IPS DF 6.9 (cell line): ENCODE measurements around the gene TBC1D22A.

Experiments used
- DNase-seq: peaks from one replicate; pipeline ENCODE4 v3.0.0-alpha.2; 2013; ENCODE audit warnings: low read depth, low spot score
- H3K27ac ChIP-seq: one replicate; pipeline ENCODE4 v1.5.1; 2013; ENCODE audit warnings: low read length, control low read depth
- H3K27me3 ChIP-seq: 2 replicates; pipeline ENCODE4 v1.6.1; 2013; ENCODE audit warnings: mild to moderate bottlenecking, low read length; ENCODE audit not compliant: control insufficient read depth, insufficient read depth
- H3K36me3 ChIP-seq: 2 replicates; pipeline ENCODE4 v1.6.1; 2013; ENCODE audit warnings: low read length; ENCODE audit not compliant: control insufficient read depth, insufficient read depth
- H3K4me1 ChIP-seq: 2 replicates; pipeline ENCODE4 v1.6.1; 2013; ENCODE audit warnings: low read length; ENCODE audit not compliant: control insufficient read depth, insufficient read depth
- H3K4me3 ChIP-seq: 2 replicates; pipeline ENCODE4 v1.5.1; 2013; ENCODE audit warnings: mild to moderate bottlenecking, low read length
- H3K9me3 ChIP-seq: 2 replicates; pipeline ENCODE4 v1.6.1; 2013; ENCODE audit warnings: low read length, inconsistent platforms; ENCODE audit not compliant: control insufficient read depth, insufficient read depth
- WGBS: extraction: QIAGEN DNeasy Blood & Tissue Kit; methylation state at CpG from one replicate; pipeline ENCODE4 v1.1.7; 2013; ENCODE audit warnings: mixed read lengths, missing lambda C conversion rate; ENCODE audit not compliant: insufficient read length, insufficient coverage; 5-methylcytosine and 5-hydroxymethylcytosine counted together

The TBC1D22A gene

DNA sequence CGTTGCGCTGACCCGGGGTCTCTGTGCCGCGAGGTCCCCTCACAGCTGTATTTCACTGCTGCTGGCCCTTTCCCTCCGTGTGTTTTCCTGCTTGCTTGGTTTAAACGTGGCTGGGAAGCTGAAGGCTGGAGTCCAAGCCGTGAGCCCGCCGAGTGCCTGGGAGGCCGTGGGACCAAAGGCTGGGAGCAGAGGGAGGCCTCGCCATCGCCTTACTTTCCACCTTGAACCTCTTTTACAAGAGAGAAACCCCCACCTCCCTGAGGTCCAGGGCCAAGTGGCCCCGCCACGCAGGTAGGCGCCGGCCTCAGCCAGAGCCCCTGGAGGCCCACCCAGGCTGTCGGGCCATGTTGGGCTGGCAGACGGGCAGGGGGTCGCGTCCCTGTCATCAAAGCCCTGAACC, 411.6 kb downstream of the TBC1D22A start:
- Histone ChIP-seq H3K4me3 (no peak overlapping the region), H3K36me3 (no peaks in the 10 kb centered on the region; the same call in 1 of the 2 replicates), H3K9me3 (peaks cover 1% of the 10 kb centered on the region), H3K4me1 (no peaks in the 10 kb centered on the region), H3K27me3 (no peaks in the 10 kb centered on the region), H3K27ac (no peak overlapping the region)
- no peak for DNase-seq
- no CpG with 5 or more reads among the region's 21 CpGs for WGBS

DNA sequence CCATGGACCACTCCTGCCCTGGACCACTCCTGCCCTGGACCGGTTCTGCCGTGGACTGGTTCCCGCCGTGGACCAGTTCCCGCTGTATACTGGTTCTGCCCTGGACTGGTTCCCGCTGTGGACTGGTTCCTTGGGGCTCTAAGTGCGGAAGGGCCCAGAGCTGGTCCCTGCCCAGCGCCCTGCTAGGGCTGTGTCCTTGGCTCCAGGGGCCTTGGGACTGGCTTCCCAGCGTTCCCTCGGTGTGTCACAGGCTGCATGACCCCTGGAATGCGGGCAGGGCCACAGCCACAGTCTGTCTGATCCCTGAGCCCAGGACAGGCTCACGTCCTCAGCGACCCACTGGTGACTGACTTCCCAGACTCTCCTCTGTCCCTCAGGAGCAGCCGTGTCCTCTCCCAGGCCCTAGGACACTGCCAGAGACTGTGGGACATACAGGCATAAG, 412.2 kb downstream of the TBC1D22A start:
- H3K4me1 ChIP-seq: no peaks in the 10 kb centered on the region
- DNase-seq: no peak
- no CpG with 5 or more reads among the region's 14 CpGs for WGBS
- no peak overlapping the region for H3K27ac ChIP-seq
- H3K36me3 ChIP-seq: no peaks in the 10 kb centered on the region; the same call in 1 of the 2 replicates
- H3K9me3 ChIP-seq: peaks cover 1% of the 10 kb centered on the region
- H3K27me3 ChIP-seq: no peaks in the 10 kb centered on the region
- no peak overlapping the region for H3K4me3 ChIP-seq

DNA sequence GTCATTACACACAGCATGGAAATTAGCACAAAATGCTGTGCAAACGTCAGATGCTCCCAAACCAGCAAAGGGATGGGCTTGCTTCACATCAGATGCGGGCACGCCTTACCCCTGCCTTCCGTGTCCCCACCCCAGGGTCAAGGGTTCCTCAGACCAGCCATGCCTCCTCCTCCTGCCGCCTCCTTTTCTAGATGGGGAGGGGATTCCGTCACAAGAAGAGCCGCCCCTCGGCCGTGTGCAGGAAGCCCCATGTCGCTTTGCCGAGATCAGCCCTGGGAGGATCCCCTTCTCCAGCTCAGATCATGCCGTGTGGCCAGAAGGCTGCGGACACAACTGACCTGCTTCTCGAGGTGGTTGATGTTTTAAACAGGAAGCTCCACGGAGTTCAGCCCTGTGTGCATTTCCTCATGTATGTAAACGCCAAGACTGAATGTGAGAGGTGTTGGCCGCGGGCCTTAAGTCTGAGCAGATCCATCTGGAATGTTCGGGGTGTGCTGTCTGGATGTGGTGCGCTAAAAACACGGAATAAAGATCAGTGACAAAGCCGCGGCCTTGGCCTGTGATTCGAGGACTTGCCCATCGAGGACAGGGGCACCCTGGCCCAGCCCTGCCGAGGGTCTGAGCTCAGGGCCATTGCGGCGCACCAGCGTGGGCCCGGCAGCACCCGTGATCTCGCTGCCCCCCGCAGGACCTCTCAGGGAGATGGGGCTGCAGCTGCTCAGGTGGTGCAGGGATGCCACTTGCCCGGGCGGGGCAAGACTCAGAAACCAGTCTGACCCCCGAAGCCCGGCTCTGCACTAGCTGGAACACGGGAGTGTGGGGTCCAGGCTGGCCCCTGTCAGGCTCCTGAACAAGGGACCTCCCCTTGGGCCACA, 412.9 kb downstream of the TBC1D22A start:
- DNase-seq: no peak
- WGBS: no CpG with 5 or more reads among the region's 38 CpGs
- no peaks in the 10 kb centered on the region for H3K27me3 ChIP-seq
- no peaks in the 10 kb centered on the region; the same call in 1 of the 2 replicates for H3K36me3 ChIP-seq
- H3K4me3 ChIP-seq: no peak overlapping the region
- H3K4me1 ChIP-seq: no peaks in the 10 kb centered on the region
- H3K9me3 ChIP-seq: peaks cover 3% of the 10 kb centered on the region
- H3K27ac ChIP-seq: no peak overlapping the region

DNA sequence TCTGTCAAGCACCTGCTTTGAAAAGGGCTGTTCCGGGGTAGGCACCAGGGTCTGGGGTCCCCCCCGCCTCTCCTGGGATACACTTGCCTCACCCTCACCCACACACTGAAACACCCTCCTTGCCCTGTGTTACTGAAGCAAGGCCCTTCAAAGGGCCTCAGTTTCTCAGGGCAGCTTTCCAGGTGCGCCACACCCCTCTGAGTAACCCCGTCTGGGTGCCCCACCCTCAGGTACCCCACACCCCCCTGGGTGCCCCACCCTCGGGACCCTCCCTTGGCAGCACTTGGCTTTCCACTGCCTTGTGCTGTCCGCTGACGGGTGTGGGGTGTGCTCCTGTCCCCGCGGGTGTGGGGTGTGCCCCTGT, 413.6 kb downstream of the TBC1D22A start:
- peaks cover 3% of the 10 kb centered on the region for H3K9me3 ChIP-seq
- no peak overlapping the region for H3K4me3 ChIP-seq
- no peaks in the 10 kb centered on the region; the same call in 1 of the 2 replicates for H3K36me3 ChIP-seq
- H3K27me3 ChIP-seq: no peaks in the 10 kb centered on the region
- no peak for DNase-seq
- no peaks in the 10 kb centered on the region for H3K4me1 ChIP-seq
- no peak overlapping the region for H3K27ac ChIP-seq
- no CpG with 5 or more reads among the region's 9 CpGs for WGBS

DNA sequence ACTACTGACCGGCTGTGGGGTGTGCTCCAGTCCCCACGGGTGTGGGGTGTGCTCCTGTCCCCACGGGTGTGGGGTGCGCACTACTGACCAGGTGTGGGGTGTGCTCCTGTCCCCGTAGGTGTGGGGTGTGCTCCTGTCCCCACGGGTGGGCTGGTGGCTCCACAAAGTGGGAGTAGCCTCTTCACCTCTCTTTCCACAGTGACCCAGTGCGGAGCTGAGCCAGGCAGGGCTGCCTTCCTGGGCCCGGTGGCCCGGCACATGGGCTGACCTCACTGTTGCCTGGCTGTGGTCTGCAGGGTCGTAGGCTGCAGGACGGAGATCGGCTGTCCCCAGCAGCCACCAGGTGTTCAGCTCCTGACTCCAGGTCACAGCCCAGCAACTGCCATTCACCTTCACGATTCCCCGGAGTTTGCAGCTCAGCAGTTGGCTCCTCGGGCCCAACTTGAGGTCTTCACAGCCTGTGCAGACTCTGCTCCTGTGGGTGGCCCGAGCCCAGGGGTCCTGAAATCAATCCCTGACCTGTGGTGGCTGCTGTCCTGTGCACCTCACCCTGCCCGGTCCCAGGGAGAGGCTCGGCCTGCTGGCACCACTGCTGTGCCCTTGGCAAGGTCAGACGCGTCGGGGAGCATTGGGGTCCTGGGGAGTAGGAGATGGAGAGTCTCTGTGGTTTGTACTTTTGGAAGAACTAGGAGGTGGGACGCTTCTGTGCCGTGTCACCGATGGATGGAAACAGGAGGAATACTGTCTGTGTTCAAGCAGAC, 414.3 kb downstream of the TBC1D22A start:
- Histone ChIP-seq H3K36me3 (no peaks in the 10 kb centered on the region; the same call in 1 of the 2 replicates), H3K4me1 (no peaks in the 10 kb centered on the region), H3K27me3 (no peaks in the 10 kb centered on the region), H3K4me3 (no peak overlapping the region), H3K9me3 (peaks cover 5% of the 10 kb centered on the region), H3K27ac (no peak overlapping the region)
- DNase-seq: no peak
- no CpG with 5 or more reads among the region's 24 CpGs for WGBS

DNA sequence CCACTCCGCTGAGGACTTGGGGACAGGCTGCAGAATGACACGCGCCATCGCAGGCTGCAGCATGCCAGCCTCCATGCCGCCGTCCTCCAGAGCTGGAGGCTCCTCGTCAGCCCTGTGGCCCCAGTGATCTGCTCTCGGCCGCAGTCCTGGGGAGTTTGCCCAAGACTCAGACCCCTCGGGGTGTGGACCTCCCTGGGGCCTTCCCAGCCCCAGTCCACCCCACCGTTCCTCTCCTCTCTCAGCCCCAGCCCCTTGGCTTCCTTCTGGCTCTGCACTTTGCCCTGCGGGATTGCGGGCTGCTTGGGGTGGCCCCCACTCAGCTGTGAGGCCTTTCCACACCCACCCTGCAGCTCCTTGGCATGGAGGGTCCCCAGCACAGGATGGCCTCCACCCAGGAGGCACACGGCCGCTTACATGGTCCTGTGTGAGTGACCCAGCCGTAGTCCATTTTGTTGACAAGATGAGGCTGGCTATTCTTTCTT, 414.9 kb downstream of the TBC1D22A start:
- no peaks in the 10 kb centered on the region for H3K4me1 ChIP-seq
- no peak overlapping the region for H3K27ac ChIP-seq
- no peak for DNase-seq
- H3K27me3 ChIP-seq: no peaks in the 10 kb centered on the region
- no CpG with 5 or more reads among the region's 16 CpGs for WGBS
- H3K9me3 ChIP-seq: peaks cover 5% of the 10 kb centered on the region
- H3K36me3 ChIP-seq: no peaks in the 10 kb centered on the region; the same call in 1 of the 2 replicates
- no peak overlapping the region for H3K4me3 ChIP-seq

DNA sequence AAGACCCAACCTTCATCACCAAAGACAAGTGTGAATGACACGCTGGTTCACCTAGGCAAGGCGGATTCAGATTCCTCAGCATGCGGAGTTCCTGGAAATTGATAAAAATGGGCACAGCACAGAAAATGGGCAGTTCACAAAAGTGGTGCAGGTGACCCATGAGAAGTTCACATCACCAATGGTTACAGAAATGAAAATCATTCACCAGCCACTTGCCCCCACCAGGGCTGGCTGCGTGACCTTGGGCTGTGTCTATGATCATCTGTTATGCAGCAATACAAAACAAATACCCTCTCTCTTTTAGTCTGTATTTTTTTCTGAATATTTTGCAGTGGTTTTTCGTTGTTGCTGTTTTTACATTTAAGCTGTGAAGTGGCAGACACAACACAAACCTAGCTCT, 415.9 kb downstream of the TBC1D22A start:
- no peaks in the 10 kb centered on the region for H3K4me1 ChIP-seq
- no peak overlapping the region for H3K27ac ChIP-seq
- DNase-seq: no peak
- WGBS: no CpG with 5 or more reads among the region's 5 CpGs
- peaks cover 5% of the 10 kb centered on the region for H3K9me3 ChIP-seq
- H3K27me3 ChIP-seq: no peaks in the 10 kb centered on the region
- H3K36me3 ChIP-seq: no peaks in the 10 kb centered on the region; the same call in 1 of the 2 replicates
- H3K4me3 ChIP-seq: no peak overlapping the region

DNA sequence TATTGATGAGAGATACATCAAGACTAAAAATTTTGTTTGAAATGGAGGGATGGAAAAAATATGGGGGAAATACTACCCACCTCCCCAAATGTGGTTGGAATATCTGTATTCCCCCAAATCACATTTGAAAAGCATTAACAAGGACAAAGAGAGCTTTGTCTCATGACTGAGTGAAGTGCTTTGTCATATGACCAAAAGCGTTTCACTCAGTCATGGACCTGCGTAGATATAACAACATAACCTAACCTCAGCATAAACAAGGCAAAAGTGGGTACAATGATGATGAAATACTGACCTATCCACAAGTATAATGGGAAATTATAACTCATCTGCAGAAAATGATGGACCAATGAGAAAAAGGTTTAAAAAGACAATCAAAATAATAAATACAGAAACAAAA, 418.3 kb downstream of the TBC1D22A start:
- H3K36me3 ChIP-seq: no peaks in the 10 kb centered on the region
- no CpG with 5 or more reads among the region's 2 CpGs for WGBS

DNA sequence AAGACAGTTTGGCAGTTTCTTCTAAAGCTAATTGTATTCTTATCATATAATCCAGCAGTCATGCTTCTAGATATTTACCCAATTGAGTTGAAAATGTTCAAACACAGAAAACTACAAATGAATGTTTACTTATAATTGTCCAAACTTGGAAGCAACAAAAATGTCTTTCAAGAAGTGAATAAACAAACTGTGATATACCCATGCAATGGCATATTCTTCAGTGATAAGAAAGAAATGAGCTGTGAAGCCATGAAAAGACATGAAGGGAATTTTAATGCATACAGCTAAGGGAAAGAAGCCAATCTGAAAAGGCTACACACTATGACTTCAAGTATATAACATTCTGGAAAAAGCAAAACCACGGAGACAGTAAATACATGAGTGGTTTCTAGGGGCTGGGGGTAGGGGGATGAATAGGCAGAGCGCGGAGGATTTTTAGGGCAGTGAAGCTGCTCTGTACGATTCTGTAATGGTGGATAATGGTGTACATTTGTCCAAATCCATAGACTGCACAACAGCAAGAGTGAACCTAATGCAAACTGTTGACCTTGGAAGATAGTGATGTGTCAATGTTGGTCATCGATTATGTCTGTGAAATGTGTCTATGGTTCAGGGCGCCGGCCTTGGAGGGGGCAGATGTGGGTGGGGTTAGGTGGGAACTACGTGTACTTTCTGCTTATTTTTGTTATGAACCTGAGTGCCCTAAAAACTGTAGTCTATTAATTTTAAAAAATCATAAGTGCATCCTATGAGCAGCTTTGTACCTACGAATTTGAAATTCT, 424.9 kb downstream of the TBC1D22A start:
- no peaks in the 10 kb centered on the region for H3K27me3 ChIP-seq
- no CpG with 5 or more reads among the region's 9 CpGs for WGBS
- H3K36me3 ChIP-seq: no peaks in the 10 kb centered on the region; the same call in 1 of the 2 replicates
- DNase-seq: no peak
- H3K4me1 ChIP-seq: no peaks in the 10 kb centered on the region; the same call in 1 of the 2 replicates
- no peak overlapping the region for H3K4me3 ChIP-seq
- peaks cover 17% of the 10 kb centered on the region for H3K9me3 ChIP-seq
- no peak overlapping the region for H3K27ac ChIP-seq

More for the DNA sequence above, 418.3 kb downstream of the TBC1D22A start:
- Histone ChIP-seq H3K4me1 (no peaks in the 10 kb centered on the region), H3K4me3 (no peak overlapping the region), H3K27me3 (no peaks in the 10 kb centered on the region), H3K9me3 (peaks cover 5% of the 10 kb centered on the region), H3K27ac (no peak overlapping the region)
- no peak for DNase-seq
